Colon (tissue), 2 donors: Measurements from ENCODE around the gene MAN1A2.

Experiments
- FAIRE-seq: peaks from 2 replicates; lab custom pipeline; 2012; peaks lifted over from hg19 to GRCh38; lab: Jason Lieb, UNC
- donor health status: control.
- donor health status: control.

Gene MAN1A2

DNA sequence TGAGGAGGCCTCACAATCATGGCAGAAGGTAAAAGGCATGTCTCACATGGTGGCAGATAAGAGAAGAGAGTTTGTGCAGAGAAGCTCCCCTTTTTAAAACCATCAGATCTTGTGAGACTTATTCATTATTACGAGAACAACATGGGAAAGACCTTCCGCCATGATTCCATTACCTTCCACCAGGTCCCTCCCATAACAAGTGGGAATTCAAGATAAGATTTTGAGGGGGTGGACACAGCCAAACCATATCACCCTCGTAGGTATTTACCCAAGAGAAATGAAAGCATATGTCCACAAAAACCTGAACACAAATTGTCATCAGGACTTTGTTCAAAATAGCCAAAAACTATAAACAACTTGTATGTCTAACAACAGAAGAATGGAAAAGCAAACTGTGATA is 192.7 kb downstream of the MAN1A2 start:
- no peak for FAIRE-seq

DNA sequence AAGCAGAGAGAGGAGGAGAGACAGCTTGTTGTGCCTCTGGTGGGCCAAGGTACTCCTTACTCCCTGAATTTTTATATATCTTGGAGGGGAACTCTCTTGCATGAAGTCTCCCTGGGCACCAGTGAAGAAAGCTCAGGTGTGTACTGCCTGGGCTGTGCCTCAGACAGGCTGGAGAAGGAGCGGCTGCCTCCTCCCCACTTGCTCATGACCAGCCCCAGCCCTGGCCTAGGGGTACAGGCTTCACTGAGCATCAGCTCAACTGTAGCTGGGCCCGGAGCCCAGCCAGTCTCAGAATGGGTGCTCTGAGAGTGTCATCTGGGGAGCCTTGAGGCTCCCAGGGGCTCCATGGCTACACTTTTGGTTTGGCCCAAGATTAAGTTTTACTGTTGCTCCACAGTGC is 193.8 kb downstream of the MAN1A2 start:
- FAIRE-seq, result no peak

DNA sequence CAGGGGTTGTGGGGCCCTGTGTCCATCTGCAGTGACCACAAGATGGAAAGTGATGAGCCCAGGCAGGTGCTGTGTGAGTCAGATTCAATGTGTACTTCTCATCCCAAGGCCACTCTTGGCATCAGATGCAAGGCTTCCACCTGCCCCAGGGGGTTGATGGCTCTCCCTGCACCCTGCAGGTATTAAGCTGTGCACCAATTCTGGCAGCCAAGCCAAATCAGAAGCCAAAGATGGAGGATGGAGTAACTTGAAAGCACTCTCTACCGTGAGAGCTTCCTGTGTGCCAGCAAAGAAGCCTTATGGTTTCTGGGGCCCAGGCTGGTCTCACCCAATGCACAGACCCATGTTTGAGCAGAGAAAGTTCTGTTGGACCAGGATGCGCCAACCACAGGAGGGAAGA is 194.3 kb downstream of the MAN1A2 start:
- FAIRE-seq, result no peak

DNA sequence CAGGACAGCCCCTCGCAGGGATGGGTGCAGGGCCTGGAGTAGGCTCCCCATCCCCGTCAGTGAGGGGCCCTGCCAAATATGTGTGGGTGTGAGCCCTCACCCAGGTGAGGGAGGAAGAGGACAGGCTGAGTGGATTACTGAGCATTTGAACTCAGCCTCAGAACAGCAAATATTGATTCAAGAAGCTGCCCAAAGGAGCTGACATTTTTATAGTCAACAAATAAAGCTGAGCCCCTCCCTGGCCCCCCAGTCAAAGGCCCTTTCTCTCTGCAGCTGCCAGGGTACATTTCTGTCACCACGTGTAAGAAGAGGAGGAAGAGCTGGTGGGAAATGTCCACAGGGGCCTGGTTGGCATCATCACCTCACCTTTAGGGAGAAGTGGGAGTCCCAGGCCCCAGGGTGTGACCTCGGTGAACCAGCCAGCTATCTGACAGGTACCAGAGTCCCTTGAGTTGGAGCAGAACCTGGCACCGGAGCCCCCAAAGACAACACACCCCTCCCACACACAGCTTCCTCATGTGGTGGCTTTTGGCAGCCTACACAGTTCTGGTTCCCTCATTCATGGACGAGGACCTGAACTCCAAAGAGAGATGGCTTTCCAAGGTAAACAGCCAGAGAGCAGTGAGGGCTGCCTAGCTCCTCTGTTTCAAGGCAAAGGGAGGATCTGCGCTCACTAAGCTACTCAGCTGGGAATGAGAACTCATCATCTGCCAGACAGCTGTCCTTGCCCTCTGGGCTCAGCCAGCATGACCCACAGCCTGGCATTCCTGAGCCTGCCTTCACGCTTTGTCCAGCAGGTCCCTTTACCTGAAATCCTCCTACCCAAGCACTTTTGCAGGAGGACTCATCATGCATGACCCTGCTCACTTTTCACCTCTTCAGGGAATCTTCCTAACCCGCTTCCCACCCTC is 195.6 kb downstream of the MAN1A2 start:
- FAIRE-seq, result no peak

DNA sequence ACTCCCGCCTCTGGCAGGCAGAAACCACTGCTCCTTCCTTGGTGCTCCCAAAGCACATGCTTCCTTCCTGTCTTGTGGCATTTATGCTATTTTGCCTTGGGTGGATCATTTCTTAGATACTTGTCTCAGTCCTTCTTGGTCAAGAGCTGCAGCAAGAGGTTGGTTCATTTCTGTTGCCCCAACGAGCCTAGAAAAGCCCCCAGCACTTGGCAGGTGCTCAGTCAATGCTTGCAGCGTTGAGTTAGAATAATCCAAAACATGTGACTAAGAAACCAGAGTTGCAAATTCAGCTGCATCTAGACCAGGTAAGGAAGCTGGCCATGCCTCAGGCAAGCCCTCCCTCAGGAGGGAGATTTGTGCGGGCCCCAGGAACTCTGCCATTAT is 196.2 kb downstream of the MAN1A2 start:
- no peak for FAIRE-seq

DNA sequence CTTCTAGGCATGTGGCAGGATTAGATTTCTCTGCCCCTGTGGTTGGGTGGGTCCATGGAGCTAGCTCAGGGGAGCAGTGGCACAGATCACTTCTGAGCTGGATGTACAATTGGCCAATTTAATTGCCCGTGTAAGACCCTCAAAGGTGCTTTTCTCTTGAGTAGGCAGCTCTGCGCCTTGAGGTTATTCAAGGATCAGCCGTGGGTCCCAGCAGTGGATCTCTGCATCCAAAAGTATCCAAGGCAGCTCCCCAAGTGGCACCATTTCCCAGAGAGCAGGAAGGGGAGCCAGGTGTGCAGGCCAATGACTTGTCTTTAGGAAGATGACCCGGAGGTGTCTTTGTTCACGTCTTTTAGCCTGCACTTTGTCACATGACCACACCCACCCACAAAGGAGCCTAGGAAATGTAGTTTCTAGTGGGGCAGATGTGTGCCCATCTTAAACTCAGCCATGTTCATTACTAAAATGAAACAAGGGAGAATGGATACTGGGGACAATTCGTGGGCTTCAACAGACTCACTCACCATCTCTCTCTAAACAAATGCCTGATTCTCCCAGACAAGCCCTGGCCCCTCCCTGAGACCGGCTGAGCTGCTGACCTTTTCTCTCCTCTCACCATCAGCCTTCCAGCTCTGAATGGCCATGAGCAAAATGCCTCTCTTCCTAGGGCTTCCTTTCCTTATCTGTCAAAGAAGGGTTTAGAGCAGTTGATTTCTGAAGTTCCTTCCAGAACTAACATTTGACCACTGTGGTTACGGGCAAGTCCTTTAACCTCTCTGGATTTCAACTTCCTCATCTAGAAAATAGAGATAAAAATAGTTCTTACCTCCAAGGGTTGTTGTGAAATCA is 197.2 kb downstream of the MAN1A2 start:
- FAIRE-seq, result no peak

DNA sequence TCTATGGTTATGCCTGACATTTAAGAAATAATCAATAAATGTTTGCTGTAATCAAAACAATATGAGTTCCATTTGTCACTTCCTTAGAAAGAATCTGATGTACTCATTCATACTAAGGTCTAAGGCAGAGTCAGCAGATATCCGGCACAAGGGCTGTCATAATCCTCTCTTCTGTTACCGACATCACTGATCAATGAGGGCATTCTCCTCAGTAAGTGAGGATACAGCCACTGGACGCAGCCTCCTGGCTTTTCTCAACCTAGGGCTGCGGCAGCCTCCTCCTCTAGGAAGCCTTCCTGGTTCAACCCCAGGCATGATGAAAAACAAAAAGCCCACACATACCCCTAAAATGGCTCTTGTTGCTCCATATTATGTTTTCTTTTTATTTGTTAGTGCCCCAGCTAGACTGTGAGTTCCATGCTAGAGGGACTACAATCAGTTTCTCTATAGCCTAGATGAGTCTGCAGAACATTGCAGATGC is 197.9 kb downstream of the MAN1A2 start:
- FAIRE-seq, result no peak

DNA sequence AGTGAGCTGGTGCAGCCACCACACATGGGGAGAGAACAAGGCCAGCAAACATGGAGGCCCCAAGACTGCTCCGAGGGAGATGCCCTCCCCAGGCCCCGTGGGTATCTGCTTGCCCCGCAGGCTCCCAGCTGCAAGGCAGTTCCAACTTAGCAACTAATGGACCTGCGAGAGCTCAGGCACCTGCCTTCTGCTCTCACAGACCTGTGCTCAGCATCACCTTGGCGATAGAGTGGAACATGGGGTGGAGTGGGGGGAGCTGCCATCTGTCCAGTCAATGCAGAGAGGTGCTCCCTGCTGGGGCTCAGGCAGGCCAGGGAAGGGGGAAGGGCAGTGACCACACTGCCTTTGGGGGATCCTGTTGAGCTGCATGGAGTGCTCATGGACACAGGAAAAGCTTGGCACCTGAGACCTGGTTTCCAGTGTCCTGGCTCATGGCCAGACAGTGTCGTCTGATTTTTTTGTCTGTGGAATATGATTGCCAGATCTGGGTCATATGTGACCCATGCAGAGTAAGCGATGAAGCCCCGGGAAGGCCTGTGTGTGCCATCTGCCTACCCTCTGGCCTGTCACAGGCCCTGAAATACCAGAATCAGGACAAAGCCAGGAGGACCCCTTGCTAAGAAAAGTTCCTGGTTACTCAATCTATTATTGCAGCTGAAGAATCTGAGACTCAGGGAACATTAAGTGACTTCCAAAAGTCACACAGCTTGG is 198.7 kb downstream of the MAN1A2 start:
- FAIRE-seq, result no peak

DNA sequence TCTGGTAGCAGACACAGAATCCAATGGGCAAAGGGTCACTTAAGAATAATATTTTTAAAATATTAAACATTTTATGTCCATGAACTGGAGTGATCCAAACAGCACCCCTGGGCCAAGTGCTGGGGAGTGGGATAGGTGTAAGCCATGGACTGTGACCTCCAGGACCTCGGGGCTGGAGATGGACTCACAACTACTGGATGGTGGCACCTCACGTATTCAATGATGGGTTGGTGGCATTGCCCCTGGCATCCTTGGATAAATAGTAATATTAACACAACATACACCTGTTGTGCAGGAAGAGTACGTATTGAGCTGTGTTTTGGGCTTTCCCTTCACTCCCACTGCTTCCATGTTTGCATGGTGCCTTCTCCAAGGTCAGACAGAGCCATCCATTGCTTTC is 199.3 kb downstream of the MAN1A2 start:
- no peak for FAIRE-seq

DNA sequence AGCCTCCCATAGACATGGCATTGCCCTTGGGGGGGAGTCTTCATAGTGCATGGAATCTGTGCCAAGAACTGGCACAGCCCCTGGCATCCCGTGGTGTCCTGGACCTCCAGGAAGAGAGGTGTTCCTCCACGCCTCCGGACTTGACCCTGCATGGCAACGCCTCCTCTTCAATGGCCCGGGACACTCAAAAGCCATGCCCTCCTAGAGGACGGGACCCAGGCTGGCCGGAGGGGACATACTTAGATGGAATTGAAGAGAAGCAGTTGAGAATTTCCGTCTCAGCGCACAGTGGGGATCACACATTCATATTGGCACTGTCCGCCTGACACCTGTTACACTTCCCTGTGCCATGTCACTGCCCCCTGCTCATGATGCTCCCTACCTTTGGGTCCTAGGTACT is 200.2 kb downstream of the MAN1A2 start:
- no peak for FAIRE-seq

DNA sequence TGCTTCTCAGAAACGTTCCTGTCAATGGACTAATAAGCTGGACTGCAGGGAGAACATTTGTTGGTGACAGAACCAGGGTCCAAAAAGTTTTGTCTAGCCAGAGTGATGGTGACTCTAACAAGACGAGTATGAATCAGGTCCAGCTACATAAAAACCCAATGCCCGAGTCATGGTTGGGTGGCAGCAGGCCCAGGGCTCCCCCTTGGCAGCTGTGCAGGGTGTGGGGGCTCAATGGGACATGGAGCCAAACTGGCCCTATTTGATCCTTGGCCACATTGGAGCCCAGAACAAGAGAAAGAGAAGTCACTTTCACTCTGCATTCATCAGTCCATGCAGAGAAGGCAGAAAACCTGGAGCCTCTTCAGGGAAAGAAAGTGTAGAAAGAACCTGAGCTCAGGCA is 200.7 kb downstream of the MAN1A2 start:
- no peak for FAIRE-seq

DNA sequence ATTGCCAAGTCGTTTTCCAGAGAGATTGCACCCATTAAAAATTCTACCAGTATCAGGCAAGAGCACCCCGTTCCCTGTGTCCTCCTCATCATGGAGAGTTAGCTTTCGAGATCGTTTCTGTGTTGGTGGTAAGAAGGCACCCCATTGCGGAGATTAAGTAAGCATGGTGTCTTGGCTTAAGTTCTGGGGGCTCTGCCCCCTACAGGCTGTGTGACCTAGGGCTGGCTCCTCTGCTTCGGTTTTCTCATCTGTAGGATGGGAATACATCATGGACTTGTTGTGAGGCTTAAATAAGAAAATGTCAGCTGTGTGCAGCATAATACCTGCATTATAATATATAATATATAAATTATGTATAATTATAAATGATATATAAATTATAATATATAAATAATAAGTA is 201.8 kb downstream of the MAN1A2 start:
- no peak for FAIRE-seq

DNA sequence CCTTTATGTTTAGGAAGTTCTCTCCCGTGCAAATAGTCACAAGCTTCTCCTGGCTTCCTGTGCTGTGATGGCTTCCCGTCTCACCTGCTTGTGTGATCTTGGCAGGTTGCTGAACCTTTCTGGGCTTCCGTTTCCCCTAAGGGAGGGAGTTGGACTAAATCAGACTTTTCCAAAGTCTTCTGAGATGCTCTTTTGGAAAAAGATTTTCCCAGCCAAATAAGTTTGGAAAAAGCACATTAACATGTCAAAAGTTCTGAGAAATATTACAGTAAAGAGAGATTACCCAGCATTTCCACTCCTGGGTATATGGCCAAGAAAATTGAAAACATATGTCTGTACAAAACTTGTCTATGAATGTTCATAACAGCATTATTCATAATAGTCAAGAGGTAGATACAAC is 202.6 kb downstream of the MAN1A2 start:
- no peak for FAIRE-seq

DNA sequence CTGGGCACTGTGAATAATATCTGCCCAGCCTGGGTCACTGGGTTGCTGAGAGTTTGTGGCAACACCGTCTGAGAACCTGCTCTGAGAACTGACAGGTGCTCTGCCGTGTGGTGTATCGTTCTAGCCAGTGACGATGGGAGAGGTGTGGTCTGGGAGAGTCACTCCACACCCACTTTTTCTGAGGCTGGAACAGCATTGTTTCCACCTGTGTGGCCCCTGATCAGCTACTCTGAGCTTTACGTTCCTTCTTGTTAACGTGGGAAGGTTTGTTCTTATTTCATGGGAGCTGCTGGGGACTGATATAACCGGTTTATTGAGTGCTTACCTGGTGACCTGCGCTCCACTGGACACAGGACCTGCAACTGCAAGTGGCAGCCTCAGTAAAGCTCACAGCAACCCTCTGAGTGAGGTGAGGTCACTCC is 203.8 kb downstream of the MAN1A2 start:
- no peak for FAIRE-seq

DNA sequence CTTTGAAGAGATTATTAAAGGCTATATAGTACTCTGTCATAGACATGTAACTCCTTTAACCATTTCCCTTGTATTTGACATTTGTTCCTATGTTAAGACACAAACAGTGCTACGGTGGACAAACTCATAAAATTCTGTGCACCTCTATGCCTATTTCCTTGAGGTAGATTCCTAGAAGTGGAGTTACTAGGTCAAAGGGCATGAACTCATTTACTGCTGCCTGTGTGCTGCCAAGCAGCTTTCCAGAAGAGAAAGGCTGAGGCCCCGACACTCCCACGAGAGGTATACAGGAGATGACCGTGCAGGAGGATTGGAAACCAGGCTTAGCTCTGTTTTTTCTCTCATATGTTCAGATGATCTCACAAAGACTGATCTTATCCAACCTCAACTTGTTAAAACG is 204.2 kb downstream of the MAN1A2 start:
- no peak for FAIRE-seq

DNA sequence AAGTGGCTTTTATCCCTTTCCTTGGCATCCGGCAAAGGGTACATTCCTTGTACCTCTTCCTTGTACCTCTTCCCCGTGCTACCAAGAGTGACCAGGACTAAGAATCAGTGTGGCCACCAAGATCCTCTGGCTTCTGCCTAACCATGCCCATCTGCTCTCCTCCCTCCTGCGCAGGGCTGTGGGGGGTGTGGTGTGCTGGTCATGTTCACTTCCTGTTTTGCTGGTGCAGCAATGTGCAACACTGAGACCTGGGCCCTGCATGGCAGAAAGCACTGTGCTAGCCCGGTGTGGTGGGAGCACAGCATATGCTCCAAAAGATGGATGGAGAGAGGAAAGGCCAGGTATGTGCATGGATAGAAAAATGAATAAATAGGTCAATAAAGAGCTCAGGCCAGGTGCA is 205.3 kb downstream of the MAN1A2 start:
- FAIRE-seq, result no peak

DNA sequence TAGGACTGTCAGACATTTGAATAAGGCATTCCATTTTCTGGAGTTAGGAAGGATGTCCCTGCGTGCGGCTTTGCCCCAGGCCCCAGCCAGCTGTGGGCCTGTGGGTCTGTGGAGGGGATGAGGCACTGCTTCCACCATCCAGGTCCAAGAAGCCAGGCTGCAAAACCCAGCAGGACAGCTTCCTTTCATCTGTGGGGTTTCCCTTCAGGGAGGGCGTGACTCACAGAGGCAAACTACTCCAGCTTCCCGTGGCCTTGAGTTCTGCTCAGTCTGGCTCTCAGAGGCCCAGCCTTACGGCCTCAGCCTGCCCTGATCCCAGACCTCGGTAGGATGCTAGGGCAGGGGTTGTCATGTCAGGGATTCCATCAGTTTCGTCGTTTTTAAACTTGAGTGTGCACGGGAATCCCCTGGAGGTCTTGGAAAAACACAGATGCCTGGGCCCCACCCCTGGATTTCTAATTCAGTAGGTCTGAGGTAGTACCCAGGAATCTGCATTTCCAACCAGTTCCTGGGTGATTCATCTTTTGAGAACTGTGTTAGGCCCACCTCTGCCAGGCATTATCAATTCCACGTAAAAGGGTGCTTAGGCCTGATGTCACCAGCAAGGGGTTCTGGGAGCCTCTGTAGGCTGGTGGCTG is 206.3 kb downstream of the MAN1A2 start:
- no peak for FAIRE-seq

DNA sequence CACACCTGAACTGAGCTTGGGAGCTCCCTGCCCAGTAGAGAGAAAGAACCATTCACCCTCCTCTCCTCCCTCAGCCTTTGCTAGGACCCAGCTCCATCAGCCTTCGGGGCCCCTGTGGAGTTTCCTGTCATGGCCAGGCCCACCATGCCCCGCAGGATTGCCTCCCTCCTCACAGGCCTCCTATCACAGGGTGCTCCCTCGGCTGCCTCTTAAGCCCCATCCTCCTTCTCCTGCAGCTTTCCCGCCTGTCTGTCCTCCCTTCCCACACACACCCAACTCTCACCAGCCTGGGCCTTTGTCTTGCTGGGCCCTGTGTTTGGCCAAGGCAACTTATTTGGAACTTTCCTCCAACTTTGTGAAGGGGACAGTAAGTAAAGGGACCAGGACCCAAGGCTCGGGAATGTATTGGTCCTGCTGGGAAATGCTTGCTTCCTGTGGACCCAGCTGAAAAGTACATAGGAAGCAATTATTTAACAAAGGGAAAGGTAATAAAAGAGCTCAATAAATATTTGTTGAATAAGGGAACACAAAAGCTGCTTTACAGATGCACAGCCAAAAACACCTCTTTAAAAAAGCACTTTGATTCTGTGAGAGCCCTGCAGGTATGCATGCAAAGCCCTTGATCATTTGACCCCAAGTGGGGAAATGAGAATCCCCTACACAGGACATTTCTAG is 207.0 kb downstream of the MAN1A2 start:
- FAIRE-seq, result no peak

DNA sequence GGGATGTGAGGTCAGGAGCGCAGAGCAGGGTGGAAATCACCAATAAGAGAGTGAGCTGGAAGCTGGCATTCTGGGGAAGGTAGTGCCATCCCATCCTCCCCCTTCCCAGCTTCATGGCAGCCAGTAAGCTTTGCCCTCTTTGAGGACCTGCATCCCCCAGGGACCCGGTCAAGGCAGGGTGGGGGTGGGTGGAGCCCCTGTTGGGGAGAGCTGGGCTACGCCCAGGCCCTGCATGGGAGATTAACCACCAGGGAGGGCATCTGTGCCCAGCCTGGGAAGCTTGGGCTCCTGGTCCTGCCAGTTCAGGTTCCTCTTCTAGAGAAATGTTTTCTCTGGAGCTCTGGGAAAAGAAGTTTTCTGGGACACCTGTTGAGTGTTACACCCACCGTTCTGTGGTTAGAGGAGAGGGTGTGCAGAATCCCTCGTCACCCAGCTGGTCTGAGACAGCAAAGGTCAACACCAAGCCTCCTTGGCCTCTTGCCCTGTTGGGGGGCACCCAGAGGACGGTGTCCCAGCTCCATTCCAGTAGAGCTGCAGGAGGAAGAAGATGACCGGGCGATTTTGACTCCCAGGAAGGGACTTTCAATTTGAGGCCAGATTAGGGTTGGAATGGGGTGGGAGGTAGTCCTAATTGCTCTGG is 208.5 kb downstream of the MAN1A2 start:
- no peak for FAIRE-seq

DNA sequence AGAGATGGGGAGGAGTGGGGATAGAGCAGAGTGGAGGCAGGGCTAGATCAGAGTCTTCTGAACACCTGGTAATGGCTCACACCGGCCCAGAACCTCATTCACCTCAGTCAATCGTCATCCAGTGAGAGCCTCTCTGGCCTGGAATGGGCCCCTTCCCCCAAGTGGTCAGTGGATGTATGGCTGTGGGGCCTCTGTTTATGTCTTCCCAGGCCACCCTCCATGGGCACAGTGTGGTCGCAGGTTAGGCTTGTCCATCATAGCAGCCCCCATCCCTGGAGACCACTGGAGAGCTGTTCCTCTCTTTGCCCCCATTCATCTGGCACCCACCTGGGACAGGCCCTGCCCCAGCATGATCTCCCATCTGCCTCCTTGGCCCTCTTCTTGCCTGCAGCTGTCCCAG is 209.0 kb downstream of the MAN1A2 start:
- no peak for FAIRE-seq
